ENCODE data around the gene BRD3.

The BRD3 gene

DNA sequence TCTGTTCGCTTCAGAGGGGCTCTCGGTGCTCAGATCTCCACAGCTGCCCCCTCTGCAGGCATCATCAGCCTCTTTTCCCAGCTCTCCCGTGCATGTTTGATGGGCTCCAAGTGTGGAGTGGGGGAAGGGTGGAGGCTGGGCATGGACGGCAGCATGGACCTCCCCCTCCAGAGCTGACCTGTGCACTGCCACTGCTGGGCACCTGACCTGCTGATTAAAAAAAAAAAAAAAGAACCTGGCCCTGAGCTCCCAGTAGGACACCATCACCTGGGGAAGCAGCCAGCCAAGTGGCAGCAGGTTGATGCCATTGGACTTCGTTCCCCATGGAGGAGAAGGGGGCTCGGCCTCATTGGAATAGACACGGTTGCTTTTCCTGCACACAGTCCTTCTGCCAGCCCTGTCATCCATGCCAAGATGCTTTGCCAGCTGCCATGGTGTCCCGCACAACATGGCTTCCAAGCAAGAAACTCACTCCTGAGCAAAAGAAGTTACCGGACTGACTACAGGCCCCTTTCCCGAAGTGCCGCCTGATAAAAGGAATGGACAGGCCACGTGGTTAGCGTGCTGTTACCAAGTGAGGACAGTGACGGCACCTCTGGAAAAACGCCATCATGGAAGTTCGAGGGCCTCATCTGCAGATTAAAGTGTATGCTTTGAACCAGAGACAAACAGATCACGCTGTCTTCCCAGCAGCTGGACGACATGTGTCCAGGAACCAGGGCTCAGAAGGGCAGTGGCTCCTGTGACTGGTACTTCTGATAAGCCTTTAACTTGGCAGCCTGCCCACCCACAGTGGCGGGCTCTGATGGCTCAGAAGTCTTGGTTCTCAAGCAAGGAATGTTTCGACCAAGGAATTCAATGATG, 57.3 kb downstream of the BRD3 start:
- no peak for DNase-seq

- no peak for DNase-seq
Measured at GRCh38 chr9:134007571-134007970, 60.3 kb downstream of the BRD3 start.

DNA sequence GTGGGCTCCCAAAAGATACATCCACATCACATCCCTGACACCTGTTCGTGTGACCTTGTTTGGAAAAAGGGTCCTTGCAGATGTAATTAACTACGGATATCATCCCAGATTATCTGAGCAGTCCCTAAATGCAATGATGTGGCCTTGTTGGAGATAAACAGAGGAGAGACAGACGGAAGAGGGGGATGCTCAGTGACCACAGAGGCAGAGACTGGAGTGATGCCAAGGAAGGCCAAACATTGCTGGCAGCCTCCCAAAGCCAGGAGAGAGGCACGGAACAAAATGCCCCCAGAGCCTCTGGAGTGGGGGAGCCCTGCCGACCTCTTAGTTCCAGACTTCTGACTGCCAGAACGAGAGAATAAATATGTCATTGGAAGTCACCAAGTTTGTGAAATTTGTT, 60.7 kb downstream of the BRD3 start:
- no peak for DNase-seq

GRCh38 chr9:134005381-134005780, 62.4 kb downstream of the BRD3 start:
- DNase-seq, result no peak

DNA sequence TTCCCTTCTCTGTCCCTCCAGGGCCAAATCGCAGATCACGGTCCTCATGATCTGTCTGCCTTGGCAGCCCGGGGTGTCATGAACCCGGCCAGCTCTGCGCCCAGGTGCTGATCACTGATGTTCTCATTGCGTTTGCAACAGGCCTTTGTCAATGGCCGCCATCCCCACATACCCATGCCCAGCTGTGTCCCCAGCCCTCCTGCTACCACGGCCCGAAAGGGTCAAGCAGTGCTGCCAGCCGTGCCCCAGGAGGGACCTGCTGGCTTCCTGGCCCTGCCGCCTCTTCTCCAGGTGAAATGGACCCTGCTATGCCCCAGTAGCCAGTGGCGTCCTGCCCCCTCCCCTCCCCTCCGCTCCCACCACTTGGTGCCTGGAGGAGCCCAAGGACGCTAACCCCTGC, 62.9 kb downstream of the BRD3 start:
- DNase-seq, result no peak

- DNase-seq, result no peak
Measured at GRCh38 chr9:134004131-134004873, 63.5 kb downstream of the BRD3 start.

GRCh38 chr9:134003237-134003636, 64.6 kb downstream of the BRD3 start:
- no peak for DNase-seq

DNA sequence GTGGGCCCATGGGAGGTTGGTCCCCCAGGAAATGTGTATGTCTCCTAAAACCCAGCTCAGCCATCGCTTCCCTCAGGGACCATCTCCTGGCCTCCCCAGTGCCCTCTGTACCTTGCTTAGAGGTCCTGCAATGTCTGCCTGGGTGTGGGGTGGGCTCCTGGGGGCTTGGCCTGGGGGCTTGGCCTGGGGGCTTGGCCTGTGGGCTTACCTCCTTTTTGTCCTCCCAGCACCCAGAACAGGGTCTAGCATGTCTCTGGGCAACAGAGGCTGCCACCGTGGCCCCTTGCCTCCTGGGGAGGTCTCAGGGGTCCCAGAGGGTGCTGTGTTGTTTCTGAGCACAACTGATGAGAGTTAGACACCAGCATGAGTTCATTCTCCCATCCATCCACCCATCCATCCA, 65.0 kb downstream of the BRD3 start:
- DNase-seq, result no peak

DNA sequence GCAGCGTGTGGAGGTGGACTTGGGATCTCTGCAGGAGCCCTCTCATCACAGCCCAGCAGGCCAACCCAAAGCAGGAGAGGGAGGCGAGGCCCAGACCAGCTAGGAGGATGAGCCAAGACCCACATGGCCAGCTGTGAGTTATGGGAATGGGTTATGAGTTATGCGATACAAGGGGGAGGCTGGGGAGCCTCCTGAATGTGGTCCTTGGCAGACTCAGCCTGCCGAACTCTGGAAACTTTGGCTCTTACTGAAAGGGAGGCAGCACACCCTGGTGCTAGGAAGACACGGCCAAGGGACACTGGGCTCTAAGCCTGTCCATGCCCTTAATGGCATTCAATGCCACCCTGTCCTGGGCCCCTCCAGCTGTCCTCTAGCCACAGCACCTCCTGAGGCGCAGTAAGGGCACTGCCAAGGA, 68.0 kb downstream of the BRD3 start:
- DNase-seq, result no peak

GRCh38 chr9:133998915-133999595, 68.8 kb downstream of the BRD3 start:
- DNase-seq, result no peak

- no peak for DNase-seq
Measured at GRCh38 chr9:133997584-133997983, 70.2 kb downstream of the BRD3 start.

- DNase-seq, result no peak
Measured at GRCh38 chr9:133996531-133997520, 71.0 kb downstream of the BRD3 start.

GRCh38 chr9:133995012-133995896, 72.6 kb downstream of the BRD3 start:
- no peak for DNase-seq

- DNase-seq, result peak; percentile 70
Measured at GRCh38 chr9:133994353-133995011, 73.3 kb downstream of the BRD3 start.

DNA sequence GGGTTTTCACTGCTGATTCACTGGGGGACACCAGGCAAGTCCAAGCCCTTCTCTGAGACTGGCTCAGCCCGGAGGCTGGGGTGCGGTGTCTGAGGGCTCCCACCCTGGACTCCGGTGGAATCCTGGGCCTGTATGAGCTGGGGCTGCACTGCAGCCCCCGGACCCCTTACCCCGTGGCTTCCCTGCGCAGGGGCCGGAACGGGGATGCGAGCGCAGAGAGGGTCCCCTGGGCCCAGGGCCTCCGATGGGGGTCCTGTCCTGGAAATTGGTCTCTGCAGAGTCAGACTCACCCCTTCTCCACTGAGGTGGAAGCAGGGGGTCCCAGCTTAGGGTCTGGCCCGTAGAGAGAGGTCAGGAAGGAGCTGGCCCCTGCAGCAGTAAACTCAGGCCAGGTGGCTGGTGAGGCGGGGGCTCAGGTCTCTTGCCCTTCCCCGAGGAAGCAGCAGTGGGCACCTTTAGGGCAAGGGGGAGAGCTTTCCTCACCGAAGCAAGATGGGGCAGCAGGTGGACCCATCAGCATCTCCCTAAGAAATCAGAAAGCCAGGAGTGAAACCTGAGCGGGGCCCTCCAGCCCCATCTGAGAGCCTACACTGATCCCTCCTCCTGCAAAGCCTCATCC, 74.1 kb downstream of the BRD3 start:
- peak; percentile 0 for DNase-seq

- DNase-seq, result peak; percentile 73
Measured at GRCh38 chr9:133992780-133993634, 74.8 kb downstream of the BRD3 start.

- DNase-seq, result peak; percentile 46
Measured at GRCh38 chr9:133991964-133992779, 75.7 kb downstream of the BRD3 start, which contains the start of gene VAV2. VAV2 (minus strand) TSS chr9:133992324; CDS start chr9:133992278, 46 bp downstream.
